DMS153 treated with DMSO at 0.1 percent for 48 hours (cell line): ENCODE data around the gene APELA.
"Not testable (repeated sequence)": the region's sequence is repeated elsewhere in the genome, so short reads cannot be mapped to it uniquely, and the experiment has no call there.

ENCODE experiments used
- DNase-seq: peaks from one replicate; lab custom pipeline; 2025; ENCODE audit not compliant: unreplicated experiment; lab: John Stamatoyannopoulos, UW

APELA gene

DNA sequence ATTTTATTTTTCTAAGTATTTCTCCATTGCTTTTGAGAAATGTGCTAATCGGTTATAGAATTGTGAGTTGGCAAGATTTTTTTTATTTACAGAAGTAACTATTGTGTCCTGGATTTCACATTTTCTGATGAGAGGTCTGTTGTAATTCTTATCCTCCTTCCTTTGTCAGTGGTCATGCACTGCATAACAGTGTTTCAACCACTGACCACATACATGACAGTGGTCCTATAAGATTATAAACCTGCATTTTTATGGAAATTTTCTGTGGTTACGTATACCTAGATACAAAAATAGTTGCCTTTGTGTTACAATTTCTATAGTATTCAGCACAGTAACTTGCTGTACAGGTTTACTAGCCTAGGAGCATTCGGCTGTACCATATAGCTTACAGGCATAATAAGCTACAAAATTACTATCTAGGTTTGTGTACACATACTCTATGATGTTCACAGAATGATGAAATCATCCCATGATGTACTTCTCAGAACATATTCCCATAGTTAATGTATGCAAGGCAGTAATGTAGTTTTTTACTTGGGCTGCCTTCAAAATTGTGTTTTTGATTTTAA is 47.8 kb downstream of the APELA start:
- no peak for DNase-seq

GRCh38 chr4:164926301-164926700 is 49.3 kb downstream of the APELA start:
- DNase-seq: no peak

DNA sequence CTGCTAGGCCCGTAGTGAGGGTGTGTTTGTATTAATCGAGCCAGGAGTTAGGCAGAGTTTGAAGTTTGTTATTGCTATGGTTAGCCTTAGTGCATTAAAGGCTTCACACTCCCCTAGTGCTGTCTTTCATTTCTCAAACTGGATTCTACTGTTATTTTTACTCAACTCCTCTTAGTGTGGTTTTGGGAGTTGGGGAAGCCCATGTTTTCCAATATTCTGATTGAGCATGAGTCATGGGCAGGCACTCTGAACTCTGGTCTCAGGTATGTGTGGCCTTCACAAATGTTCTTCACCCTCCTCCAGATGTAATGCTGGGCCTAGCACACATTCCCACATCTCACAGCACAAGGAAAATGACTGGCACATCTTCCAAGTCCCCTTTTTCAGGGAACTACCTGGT is 50.1 kb downstream of the APELA start:
- DNase-seq: not testable (repeated sequence)

DNA sequence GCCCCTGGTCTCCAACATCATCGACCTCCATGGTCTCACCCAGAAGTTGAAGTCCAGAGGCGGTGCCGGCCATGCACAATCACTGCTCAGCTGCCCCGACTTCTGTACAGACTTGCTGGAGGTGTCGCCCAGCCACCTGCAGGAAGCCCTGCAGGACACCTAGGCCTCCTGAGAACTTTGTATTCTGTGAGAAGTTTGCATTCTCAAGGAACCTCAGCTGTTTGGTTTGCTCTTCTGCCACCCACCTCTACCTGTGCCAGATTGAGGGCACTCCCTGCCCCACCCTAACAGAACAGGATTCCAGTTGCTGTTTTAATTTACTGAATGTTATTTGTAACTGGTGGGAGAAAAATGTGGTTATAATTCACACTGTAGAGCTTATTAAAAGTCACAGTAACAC is 53.7 kb downstream of the APELA start:
- no peak for DNase-seq

DNA sequence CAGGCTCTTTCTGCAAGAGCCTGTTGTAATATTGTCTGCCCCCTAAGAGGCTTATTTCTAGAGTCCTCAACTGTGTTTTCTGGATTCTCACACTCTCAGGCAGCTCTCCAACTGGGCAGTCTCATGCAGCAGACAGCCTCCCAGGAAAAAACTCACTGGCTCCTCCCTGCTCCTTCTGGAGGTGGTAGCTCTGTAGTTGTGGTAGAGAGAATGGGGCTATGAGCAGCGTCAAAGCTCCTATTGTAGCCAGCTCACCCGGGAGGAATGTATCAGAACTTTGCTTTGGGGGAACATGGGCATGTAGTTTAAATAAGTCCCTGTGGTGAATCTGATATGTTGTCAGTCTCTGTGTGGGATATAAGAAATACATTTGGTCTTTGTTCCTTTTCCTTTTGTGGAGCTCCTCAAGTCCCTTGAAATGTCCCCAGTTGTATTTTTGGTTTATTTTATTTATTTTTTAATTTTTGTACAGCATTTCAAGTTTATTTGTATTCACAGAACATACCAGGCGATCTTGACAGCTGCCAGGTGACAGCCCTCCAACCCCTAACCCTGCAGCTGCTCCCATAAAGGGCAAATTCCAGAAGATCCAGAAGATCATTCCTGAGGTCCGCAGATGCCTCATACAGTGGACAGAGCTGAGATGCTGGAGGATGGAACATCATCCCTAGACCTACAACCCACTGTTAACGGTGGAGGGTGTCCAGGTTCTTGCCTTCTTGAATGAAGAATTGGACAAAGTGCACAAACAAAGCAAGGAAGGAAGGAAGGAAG is 54.8 kb downstream of the APELA start:
- DNase-seq: no peak

DNA sequence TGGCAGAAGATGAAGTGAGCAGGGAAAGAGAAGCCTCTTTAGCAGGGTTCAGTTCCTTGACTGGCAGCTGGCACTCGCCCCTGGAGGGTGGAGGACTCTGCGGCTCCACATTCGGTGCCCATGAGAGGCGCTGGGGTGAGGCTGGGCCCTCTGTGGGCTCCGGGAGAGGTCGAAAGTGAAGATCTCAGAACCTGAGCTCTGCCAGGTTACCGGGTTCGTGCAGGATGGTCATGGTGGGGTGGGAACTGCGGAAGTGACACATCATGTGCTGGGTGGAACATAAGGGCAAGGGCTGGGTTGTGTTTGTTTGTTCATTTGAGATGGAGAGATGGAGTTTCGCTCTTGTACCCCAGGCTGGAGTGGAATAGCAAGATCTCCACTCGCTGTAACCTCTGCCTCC is 56.3 kb downstream of the APELA start:
- DNase-seq: no peak

- no peak for DNase-seq
Measured at GRCh38 chr4:164935363-164935762, 58.4 kb downstream of the APELA start.

GRCh38 chr4:164935865-164936606 is 59.1 kb downstream of the APELA start:
- not testable (repeated sequence) for DNase-seq

DNA sequence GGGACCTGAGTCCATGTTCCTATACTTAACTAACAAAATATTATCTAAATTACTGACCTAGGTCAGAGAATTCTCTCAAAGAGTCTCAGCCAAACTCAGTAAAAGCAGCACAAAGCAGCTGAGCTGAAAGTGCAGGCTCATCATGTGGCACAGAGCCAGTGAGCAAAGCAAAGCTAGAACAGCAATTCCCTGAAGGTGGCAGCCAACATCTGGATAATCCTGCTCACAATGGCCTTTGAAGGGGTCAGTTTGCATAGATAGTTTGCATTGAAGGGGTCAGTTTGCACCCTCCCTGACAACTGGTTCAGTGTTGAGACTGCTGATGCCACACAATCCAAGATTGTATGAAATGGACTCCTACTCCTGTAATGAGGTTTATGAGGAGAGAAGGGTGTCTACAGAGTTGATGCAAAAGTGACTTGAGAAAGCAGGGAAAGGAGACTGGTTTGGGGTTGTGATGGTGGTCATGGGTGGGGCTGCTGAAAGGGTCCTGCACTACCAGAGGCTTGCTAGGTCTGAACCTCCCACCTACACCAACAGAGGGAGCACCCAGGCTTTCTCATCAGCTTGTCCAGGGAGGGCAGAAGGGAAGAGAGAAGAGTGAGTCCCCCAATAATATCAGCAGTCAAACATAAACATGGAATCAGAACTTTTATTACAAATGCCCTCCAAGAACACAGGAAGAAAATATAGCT is 60.7 kb downstream of the APELA start:
- DNase-seq: no peak

- DNase-seq: no peak
Measured at GRCh38 chr4:164943192-164943591, 66.2 kb downstream of the APELA start.

- no peak for DNase-seq
Measured at GRCh38 chr4:164945146-164945545, 68.2 kb downstream of the APELA start.

DNA sequence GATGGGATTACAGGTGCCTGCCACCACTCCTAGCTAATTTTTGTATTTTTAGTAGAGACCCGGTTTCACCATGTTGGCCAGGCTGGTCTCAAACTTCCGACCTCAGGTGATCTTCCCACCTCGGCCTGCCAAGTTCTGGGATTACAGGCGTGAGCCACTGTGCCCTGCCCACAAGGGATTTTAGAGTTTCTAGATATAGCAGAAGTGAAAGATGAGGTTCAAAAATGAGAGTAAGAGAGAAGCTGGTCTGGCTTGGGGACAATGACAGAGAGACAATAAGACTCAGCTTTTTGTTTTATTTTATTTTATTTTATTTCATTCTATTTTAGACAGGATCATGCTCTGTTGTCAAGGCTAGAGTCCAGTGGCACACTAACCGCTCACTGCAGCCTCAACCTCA is 69.8 kb downstream of the APELA start:
- no peak for DNase-seq
